ENCODE measurements around the gene CELF2. TPM values are rescaled to one million over a fixed set of nuclear protein-coding genes. Genes with fewer than 3 reads are reported as not detected.

CELF2 gene
- total RNA-seq, 1 experiment from 2014 or later = 0.76 TPM

- DNase-seq (ENCODE audit: low read depth) = no peak
These were observed 113.5 kb downstream of the CELF2 start for GRCh38 chr10:11131112-11131639.

GRCh38 chr10:11134411-11134810 lies 116.7 kb downstream of the CELF2 start:
- no peak for DNase-seq (ENCODE audit: low read depth)

DNA sequence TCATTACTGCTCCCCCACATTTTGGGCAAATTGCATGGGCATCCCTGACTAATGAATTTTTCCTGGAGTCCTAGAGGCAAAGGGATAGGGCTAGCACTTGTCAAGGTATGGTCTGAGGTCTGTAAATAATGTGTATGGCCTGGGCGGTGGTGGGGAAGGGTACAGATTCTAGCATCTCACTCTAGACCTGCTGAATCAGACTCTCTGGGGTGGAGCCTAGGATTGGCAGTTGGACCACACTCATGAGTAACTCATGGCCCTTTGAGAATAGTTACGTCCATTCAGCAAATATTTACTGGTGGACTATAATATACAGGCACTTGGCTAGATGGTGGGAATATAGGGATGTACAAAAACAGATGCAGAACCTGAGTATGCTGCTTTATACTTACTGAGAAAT lies 118.0 kb downstream of the CELF2 start:
- no peak for DNase-seq (ENCODE audit: low read depth)

GRCh38 chr10:11138314-11139033 lies 120.8 kb downstream of the CELF2 start:
- DNase-seq (ENCODE audit: low read depth) = no peak

- DNase-seq (ENCODE audit: low read depth) = no peak
These were observed 123.3 kb downstream of the CELF2 start for GRCh38 chr10:11140963-11141362.

- DNase-seq (ENCODE audit: low read depth) = no peak
These were observed 124.0 kb downstream of the CELF2 start for GRCh38 chr10:11141571-11142091.

GRCh38 chr10:11142777-11143176 lies 125.1 kb downstream of the CELF2 start:
- no peak for DNase-seq (ENCODE audit: low read depth)

- DNase-seq (ENCODE audit: low read depth) = no peak
These were observed 125.6 kb downstream of the CELF2 start for GRCh38 chr10:11143242-11143641.

GRCh38 chr10:11144626-11145494 lies 127.2 kb downstream of the CELF2 start:
- no peak for DNase-seq (ENCODE audit: low read depth)

DNA sequence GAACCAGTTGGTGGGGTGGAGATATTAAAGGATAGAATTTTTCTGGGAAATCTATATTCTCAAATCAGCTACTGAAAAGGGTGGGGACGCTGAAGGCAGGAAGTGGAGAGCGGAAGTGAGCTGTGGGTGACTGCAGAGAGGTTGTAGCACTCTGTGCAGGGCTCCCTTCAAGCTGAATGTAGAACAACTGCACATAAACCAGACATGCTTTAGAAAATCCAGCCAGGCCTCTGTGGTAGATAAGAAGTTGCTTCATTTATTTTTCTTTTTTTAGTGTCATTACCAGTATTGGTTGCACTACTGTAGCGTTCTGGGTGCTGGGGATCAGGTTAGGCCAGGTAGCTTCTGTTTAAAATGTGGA lies 127.8 kb downstream of the CELF2 start:
- DNase-seq (ENCODE audit: low read depth) = no peak

DNA sequence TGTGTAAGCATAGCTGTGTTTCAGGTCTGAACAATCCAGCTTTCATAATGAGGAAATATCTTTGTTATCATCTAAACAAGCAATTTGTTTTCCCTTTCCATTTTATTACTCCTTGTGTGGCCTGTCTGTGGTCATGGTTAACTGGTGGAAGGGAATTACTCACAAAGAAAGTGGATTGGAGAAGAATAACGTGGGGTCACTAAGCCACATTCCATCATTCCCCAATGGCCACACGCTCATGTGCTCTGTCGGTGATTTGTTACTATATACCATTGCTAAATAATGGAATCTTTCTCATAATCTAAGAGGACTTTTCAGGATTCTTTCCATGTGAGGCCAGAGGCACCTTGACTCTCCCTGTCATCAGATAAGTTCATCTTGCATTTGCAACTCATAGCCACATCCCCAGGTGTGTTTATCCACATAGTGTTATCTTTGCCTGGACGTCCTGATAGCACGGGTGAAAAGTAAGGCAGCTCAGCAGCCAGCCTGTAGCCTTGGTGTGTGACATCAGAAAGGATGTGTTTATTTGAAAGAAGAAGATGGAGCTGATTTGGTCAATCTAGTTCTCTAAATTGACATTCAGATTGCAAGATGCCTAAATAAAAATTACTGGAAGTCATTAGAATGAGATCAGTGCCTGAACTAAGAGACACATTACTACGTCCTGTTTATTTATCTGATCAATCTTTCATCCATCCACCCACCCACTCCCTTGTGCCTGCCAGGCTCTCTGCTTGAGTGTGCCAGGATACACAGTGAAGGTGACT lies 128.9 kb downstream of the CELF2 start:
- peak; percentile 1 for DNase-seq (ENCODE audit: low read depth)

DNA sequence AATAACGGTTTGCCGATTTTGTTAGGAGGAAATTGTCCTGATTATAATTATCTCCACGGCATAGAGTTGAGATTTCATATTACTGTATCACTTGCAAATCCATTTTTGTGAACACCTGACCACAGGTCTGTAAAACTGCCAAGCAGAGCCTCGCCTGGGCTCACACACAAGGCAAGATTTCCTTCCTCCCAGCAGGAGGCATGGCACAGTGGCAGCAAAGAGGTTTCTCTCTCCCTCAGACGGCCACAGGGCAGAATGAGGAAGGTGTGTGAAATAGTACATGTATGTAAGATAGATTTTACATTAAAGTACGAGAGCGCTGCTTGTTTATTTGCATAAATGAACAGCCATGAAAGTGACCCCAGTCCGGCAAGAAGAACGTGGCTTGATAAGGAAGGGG lies 130.1 kb downstream of the CELF2 start:
- DNase-seq (ENCODE audit: low read depth) = no peak

GRCh38 chr10:11148142-11149028 lies 130.7 kb downstream of the CELF2 start:
- DNase-seq (ENCODE audit: low read depth) = no peak

- no peak for DNase-seq (ENCODE audit: low read depth)
These were observed 132.1 kb downstream of the CELF2 start for GRCh38 chr10:11149807-11150141.

DNA sequence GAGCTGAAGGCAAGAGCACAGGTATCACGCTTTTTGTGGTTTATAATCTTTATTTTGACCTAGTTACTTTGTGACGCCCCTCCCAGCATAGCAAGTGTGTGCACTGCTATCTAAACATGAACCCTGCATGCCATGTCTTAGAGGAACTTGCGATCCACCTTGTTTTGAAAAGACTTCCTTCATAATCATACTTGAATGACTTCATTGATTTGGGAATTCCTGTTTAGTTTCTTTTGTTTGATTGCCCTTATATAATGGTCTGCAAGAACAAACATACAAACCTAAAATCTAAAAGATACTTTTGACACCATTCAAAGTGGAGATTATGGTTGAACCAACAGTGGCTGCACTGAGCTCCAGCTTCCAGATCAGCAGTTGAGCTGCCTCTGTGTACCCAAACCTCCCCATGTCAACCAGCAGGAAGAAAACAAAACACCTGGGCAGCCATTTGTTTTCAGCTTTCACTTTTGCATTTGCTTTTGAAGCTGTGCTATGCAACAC lies 132.6 kb downstream of the CELF2 start:
- no peak for DNase-seq (ENCODE audit: low read depth)

DNA sequence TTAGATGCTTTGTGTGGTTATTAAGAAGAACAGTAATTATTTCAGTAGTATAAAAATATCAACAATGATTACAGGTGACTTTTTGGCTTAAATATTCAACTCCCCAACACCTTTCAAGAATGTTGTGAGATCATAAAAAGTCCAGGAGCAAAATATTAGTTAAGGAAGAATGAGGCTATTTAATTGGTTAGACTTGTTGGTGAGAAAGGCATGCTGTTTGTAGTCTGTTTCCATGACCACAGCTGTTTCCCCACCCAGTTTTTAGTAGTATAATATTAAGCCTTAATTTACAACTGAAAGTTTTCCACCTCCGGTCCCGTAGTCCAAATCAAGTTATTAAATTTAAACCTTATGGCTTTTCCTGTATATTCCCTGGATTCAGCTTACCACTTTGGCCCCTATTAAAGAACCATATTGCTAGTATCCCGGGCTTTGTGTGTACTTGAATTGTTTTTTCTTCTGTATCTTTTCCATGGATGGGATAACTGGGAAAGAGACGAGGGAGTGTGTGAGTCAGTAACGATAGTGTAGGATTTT lies 133.3 kb downstream of the CELF2 start:
- no peak for DNase-seq (ENCODE audit: low read depth)

DNA sequence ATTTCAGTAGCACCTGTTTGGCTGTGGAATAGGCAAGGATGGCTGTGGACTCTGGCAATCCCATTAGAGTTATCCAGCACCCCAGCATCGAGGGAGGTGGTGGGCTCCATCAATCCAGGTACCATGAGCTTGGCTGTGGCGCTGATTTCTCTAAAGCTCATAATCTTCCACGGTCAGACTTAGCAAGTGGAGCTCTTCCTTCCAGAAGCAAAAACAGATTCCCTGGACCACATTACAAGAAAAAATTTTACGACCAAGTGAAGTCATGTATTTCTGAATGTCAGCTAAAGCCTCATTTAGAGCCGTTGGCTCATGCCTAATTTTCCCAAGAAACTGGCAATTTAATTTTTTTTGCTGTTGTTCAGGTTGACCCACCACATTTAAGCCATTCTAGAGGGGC lies 135.1 kb downstream of the CELF2 start:
- DNase-seq (ENCODE audit: low read depth) = no peak

DNA sequence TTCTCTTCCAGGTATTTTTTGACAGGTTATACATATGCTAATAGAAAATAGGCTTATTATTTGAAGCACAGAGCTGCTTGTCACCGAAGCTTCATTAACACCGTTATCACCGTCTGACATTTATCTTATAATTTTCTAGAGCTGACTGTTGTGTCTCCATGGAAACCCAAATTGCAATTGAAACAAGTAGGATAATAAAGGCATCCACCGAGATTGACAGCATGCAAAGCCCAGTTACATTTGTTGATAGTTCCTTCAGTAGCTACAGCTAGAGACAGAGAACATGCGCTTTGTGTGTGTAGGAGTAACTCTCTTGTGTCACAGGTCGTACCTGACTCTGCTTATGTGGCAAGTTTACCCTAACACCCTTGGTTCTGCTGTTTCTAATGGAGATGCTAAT lies 135.6 kb downstream of the CELF2 start:
- DNase-seq (ENCODE audit: low read depth) = no peak

DNA sequence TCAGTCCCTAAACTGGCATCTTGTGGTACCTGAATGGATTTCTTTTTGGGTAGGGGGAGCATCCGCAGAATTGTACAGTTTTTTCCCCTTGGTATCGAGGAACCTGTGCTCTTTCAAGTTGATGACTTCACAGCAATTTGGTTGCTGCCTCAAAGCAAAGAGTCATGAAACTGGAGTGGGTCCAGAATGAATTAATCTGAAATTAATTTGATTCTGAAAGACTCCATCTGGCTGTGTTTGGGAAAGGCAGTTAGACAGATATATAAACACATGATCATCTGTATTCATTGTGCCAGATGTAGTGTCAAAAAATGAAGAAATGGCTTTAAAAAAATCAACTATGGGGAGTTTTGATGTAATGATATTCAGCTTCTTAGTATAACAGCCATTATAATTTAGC lies 136.1 kb downstream of the CELF2 start:
- no peak for DNase-seq (ENCODE audit: low read depth)

DNA sequence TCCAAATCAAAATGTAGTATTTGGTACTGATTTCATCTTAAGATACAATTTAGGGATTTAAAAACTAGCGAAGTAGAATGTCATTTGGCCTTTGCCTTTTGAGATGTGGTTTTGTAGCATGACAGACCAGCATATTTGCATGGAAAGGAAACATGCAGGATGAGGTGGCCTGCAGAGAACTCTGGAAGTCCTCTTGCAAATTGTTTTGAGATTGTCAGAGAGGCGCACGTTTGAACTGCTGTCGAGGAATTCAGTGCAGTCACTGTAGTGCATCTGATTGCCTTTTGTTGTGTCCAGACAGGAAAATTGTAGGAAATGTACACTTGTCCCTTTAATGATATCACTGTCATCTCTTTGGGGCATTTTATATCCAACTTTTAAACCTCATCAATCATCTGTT lies 136.7 kb downstream of the CELF2 start:
- no peak for DNase-seq (ENCODE audit: low read depth)
